ENCODE measurements around the gene TBC1D22A.
"Not testable (repeated sequence)": the region's sequence is repeated elsewhere in the genome, so short reads cannot be mapped to it uniquely, and the experiment has no call there.

Gene TBC1D22A

GRCh38 chr22:46762238-46763050 is at the start of gene TBC1D22A:
TSS of gene TBC1D22A (plus strand) at chr22:46762650. CDS start at chr22:46762787, 137 bp downstream.
- peak; percentile 92 for DNase-seq

GRCh38 chr22:46714550-46714949 is 47.9 kb upstream of the TBC1D22A start:
- DNase-seq = no peak

DNA sequence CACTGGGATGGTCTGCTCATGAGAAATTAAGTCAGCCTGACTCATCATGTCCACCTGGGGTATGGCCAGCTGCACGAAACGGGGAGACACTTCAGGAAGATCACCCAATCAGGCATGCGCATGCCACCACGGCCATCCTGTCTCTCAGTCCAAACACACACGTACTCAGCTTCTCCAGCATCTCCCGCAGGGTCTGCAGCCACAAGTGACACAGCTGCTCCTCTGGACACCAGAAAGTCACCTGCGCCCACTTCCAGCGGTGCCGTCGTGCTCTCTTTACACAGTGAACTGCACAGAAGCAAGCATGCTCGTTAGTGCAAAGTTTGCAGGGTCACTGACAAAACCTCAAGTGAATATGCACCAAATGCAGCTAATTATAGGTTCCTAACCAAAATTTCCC is 42.5 kb upstream of the TBC1D22A start:
- no peak for DNase-seq

DNA sequence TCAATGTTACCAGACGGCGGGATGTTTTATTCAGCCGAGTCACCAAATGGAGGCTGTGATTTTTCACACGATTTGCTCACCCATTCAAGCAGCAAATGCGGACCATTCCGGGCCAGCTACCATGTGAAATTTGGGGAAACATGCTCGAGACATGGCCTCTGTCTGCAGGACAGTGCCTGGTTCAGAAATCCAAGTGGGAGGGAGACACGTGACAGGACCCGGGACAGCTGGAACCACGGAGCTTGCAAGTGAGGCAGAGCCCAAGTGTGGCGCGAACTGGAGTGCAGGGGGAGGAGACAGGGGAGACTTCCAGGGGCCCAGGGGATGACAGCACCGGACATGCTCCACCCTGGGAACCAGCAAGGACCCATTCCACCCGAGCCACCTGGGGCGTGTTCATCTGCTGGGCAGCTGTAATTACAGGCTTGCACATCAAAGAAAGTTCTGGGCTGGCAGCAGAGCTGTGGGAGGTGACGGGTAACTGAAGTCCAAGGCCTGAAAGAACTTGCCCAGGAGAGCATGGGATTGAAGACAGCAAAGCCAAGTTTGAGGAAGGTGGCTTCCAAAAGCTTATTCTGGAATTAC is 40.9 kb upstream of the TBC1D22A start:
- DNase-seq = no peak

DNA sequence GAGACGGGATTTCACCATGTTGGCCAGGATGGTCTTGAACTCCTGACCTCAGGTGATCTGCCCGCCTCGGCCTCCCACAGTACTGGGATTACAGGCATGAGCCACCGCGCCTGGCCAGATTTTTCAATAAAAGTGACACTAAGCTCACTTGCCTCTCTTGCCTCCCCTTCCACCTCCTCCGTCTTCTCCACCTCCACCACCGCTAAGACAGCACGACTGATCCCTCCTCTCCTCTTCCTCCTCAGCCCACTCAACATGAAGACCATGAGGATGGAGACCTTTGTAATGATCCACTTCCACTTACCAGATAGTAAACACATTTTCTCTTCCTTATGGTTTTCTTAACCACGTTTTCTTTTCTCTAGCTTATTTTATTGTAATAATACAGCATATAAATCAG is 38.6 kb upstream of the TBC1D22A start:
- DNase-seq = no peak

DNA sequence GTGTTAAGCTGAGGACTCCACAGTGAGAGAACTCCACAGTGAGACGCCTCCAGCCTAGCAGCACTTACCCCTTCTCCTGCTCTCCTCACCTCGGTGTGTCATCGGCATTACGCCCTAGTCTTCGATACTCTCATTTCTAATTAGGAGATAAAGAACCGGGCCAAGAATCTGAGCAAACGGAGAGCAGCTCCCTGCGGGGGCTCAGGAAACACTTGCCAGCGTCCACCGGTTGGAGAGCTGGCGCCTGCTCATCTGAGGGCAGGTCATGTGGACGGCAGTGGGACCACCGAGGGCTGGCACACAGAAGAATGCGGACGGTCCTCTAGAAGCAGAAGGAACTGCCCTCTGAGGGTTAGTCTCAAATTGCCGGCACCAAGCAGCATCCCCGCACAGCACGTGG is 37.4 kb upstream of the TBC1D22A start:
- DNase-seq = no peak

DNA sequence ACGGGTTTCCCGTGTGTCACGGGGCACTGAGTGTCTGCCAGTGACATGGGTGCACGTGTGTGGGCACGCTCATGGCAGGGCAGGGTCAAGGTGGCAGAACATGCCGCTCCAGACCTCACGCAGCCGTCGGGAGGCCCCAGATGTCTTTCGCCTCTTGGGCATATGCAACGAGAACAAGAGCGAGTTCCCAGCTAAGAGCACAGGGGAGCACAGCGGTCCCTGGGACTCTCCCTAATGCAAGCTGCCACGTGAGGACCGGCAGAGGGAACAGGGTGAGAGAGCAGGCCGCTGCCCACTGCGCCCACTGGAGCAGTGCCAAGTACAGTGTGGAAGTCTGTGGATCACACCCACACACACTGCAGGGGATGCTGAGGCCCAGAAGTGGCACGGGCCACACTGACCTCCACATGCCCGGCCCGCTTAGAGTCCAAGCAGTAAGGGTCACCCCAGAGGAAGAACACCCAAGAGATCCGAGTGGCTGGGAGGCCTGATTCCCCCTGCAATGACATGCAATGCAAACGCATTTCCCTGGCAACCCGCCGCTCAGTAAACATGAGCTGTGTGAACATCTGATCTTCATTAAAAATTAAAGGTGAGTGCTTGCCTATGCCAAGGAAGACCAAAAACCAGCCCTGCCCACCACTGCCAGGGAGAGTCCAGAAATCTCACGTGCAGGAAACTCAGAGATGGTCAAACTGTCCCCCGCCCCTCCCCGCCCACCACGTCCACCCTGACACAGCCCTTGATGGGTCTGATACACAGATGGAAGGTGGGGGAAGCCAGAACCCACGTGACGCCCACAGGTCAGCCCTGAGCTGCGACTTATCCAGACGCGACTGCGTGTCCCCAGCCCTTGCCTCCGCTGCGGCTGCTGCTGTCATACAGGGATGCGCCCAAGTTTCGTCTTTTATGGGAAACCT is 36.1 kb upstream of the TBC1D22A start:
- DNase-seq = no peak

GRCh38 chr22:46726986-46727317 is 35.5 kb upstream of the TBC1D22A start:
- DNase-seq = no peak

- no peak for DNase-seq
These were observed 34.6 kb upstream of the TBC1D22A start for GRCh38 chr22:46727813-46728364.

- DNase-seq = no peak
These were observed 34.0 kb upstream of the TBC1D22A start for GRCh38 chr22:46728470-46728869.

- no peak for DNase-seq
These were observed 31.7 kb upstream of the TBC1D22A start for GRCh38 chr22:46730568-46731245.

- no peak for DNase-seq
These were observed 31.0 kb upstream of the TBC1D22A start for GRCh38 chr22:46731246-46732040.

GRCh38 chr22:46732041-46732379 is 30.4 kb upstream of the TBC1D22A start:
- DNase-seq = no peak

GRCh38 chr22:46732513-46732912 is 29.9 kb upstream of the TBC1D22A start:
- DNase-seq = peak; percentile 4

DNA sequence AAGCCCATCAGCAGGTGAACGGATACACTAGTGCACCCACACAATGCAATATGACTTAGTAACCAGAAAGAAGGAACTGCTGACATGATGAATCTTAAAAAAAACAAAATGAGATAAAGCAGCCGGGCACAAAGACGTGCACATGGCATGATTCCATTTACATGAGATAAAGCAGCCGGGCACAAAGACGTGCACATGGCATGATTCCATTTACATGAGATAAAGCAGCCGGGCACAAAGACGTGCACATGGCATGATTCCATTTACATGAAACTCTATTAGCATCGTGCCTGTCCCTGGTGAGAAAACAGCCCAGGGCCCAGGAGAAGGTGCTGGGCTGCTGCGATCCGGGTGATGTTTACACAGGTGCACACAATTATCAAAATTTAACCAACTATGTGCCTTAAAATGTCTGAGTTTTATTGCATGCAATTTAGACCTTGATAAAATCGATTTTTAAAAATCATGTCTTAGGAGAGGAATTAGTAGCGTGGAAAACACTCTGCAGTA is 28.2 kb upstream of the TBC1D22A start:
- DNase-seq = not testable (repeated sequence)

DNA sequence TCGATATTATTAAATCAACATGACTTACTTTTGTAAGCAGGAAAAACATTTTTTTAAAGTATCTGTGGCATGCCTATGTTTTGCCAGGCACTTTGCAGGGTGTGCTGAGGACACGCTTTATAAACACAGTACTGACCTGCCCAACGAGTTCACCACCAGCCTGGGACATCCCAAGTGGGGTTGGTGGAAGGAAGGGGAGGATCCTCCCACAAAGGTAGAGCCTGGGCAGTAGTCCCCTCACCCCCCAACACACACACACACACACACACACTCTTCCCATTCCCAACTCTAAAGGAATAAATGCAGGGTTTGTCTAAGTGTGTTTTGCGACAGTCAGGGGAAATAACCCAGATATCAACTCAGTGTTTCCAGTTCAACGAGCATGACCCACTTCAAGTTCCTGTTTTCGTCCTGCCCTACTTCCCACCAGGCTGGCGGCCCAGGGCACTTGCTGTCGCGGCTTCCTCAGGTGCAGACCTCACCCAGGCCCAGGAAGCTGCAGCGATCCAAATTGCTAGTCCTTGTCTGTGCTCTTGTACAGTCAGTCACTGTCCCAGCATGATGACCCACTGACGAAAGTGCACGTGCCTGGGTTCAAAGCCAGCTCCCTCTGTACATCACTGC is 27.5 kb upstream of the TBC1D22A start:
- DNase-seq = peak; percentile 63

GRCh38 chr22:46735747-46736608 is 26.5 kb upstream of the TBC1D22A start:
- no peak for DNase-seq

DNA sequence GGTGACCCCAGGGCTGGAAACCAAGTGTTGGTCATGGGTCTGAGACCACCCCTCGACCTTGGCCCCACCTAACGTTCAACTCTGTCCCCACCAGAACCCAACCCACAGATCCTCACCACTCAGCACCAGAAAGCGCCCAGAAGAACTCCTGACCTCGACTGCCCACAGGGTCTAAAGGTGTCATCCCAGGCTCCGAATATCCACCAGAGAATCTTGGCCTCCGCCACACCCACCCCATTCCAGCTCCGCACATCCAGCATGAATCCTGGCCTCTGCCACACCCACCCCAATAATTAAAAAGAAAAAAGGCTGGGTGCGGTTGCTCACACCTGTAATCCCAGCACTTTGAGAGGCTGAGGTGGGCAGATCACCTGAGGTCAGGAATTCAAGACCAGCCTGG is 25.7 kb upstream of the TBC1D22A start:
- no peak for DNase-seq

- peak; percentile 67 for DNase-seq
These were observed 25.1 kb upstream of the TBC1D22A start for GRCh38 chr22:46737105-46737975.
